Common myeloid progenitor, CD34-positive (primary cell): ENCODE results near the gene RAB11FIP4.

Source experiments
- CTCF ChIA-PET: fragments of 350-600 bp; sonication (Branson Sonifier 250); formaldehyde crosslinking; loops from one replicate; lab custom pipeline; 2021; ENCODE audit warnings: antibody characterized with exemption; lab: Charles Lee
- POLR2A ChIA-PET: fragments of 350-600 bp; sonication (Branson Sonifier 250); formaldehyde crosslinking; loops from one replicate; lab custom pipeline; 2021; ENCODE audit warnings: antibody characterized with exemption; lab: Charles Lee
- DNase-seq, 3 donors: peaks; one replicate each; pipeline versions ENCODE4 v3.0.0 to v3.0.0-alpha.2; 2013
- H3K27ac ChIP-seq, 2 experiments: 1 replicate in 1 of 2; 2 replicates in 1 of 2; pipeline ENCODE4 v1.7.0; 2013; ENCODE audit warnings: inconsistent platforms in 2 of 2, low read length in 2 of 2, mild to moderate bottlenecking in 2 of 2, low read depth in 1 of 2, moderate library complexity in 1 of 2; ENCODE audit not compliant: severe bottlenecking in 2 of 2, insufficient read depth in 1 of 2, poor library complexity in 1 of 2
- H3K27me3 ChIP-seq, 5 experiments: replicated peaks in 2 of 5; 1 replicate in 3 of 5; 2 replicates in 2 of 5; pipeline versions ENCODE4 v1.6.1 to v1.7.0; 2013; ENCODE audit warnings: low read length in 4 of 5, mild to moderate bottlenecking in 2 of 5, moderate library complexity in 2 of 5, inconsistent platforms in 1 of 5; ENCODE audit not compliant: insufficient read depth in 5 of 5, control insufficient read depth in 4 of 5
- H3K36me3 ChIP-seq, 4 experiments: 1 replicate in 2 of 4; 2 replicates in 2 of 4; pipeline versions ENCODE4 v1.6.1 to v1.7.0; 2013; ENCODE audit warnings: low read length in 3 of 4, control low read depth in 1 of 4, mild to moderate bottlenecking in 1 of 4; ENCODE audit not compliant: control insufficient read depth in 4 of 4, insufficient read depth in 4 of 4
- H3K4me1 ChIP-seq, 4 experiments: 1 replicate in 3 of 4; 2 replicates in 1 of 4; pipeline versions ENCODE4 v1.6.1 to v1.7.1; 2013; ENCODE audit warnings: low read length in 3 of 4, mild to moderate bottlenecking in 3 of 4, control low read depth in 1 of 4, inconsistent platforms in 1 of 4, moderate library complexity in 1 of 4; ENCODE audit not compliant: control insufficient read depth in 4 of 4, insufficient read depth in 4 of 4; ENCODE audit errors: control extremely low read depth in 1 of 4
- H3K4me3 ChIP-seq, 7 experiments: 1 replicate in 4 of 7; 2 replicates in 3 of 7; pipeline versions ENCODE4 v1.5.1 to v1.7.0; 2013; ENCODE audit warnings: mild to moderate bottlenecking in 7 of 7, low read length in 6 of 7, moderate library complexity in 6 of 7, inconsistent platforms in 2 of 7, low read depth in 2 of 7, control low read depth in 1 of 7; ENCODE audit not compliant: insufficient read depth in 4 of 7, control insufficient read depth in 1 of 7; ENCODE audit errors: extremely low read depth in 1 of 7
- H3K9me3 ChIP-seq, 5 experiments: 1 replicate in 4 of 5; 2 replicates in 1 of 5; pipeline versions ENCODE4 v1.6.1 to v1.7.1; 2013; ENCODE audit warnings: low read length in 4 of 5, mild to moderate bottlenecking in 2 of 5, inconsistent platforms in 1 of 5, low read depth in 1 of 5, moderate library complexity in 1 of 5; ENCODE audit not compliant: control insufficient read depth in 4 of 5, insufficient read depth in 2 of 5; ENCODE audit errors: control extremely low read depth in 1 of 5
- WGBS: methylation state at CpG from one replicate; pipeline ENCODE4 v1.1.5; 2013; ENCODE audit not compliant: insufficient coverage; 5-methylcytosine and 5-hydroxymethylcytosine counted together

The RAB11FIP4 gene

GRCh38 chr17:31386542-31387075 lies 4.9 kb upstream of the RAB11FIP4 start:
- 92% methylated on average over 3 of the region's 3 CpGs for WGBS
- no peak for DNase-seq
- Histone ChIP-seq H3K27me3 (peaks cover 0 to 21% (median 15%) of the 10 kb centered on the region in 5 experiments), H3K4me3 (no peak overlapping the region), H3K36me3 (no peaks in the 10 kb centered on the region), H3K9me3 (no peaks in the 10 kb centered on the region), H3K4me1 (peaks cover 0 to 12% (median 9%) of the 10 kb centered on the region in 4 experiments), H3K27ac (no peak overlapping the region)
- ChIA-PET CTCF (no interaction called here), POLR2A (no interaction called here)

- WGBS = 94% methylated on average over 12 of the region's 12 CpGs
- DNase-seq = no peak
- Histone ChIP-seq H3K27ac (no peak overlapping the region), H3K36me3 (no peaks in the 10 kb centered on the region), H3K9me3 (no peaks in the 10 kb centered on the region), H3K4me1 (peaks cover 0 to 15% (median 12%) of the 10 kb centered on the region in 4 experiments), H3K27me3 (peaks cover 0 to 28% (median 22%) of the 10 kb centered on the region in 5 experiments), H3K4me3 (no peak overlapping the region)
- POLR2A ChIA-PET = no interaction called here
- CTCF ChIA-PET = interaction anchor here (1.3 to 4.4 kb wide), 3 partner anchors 51 to 136 kb away, joined by 4 to 56 read pairs (median 25); no protein-coding TSS in a partner anchor
These were observed 4.0 kb upstream of the RAB11FIP4 start for GRCh38 chr17:31387438-31387837.

GRCh38 chr17:31388351-31388750 lies 3.1 kb upstream of the RAB11FIP4 start:
- H3K27ac ChIP-seq = no peak overlapping the region
- peaks cover 0 to 37% (median 32%) of the 10 kb centered on the region in 5 experiments for H3K27me3 ChIP-seq
- WGBS = 100% methylated on average over 2 of the region's 2 CpGs
- H3K9me3 ChIP-seq = no peaks in the 10 kb centered on the region
- POLR2A ChIA-PET = no interaction called here
- H3K4me3 ChIP-seq = no peak overlapping the region
- CTCF ChIA-PET = interaction anchor here (1.3 to 4.4 kb wide), 8 partner anchors 16 to 454 kb away, joined by 4 to 56 read pairs (median 6); no protein-coding TSS in a partner anchor
- no peak for DNase-seq
- no peaks in the 10 kb centered on the region for H3K36me3 ChIP-seq
- H3K4me1 ChIP-seq = peaks cover 0 to 15% (median 12%) of the 10 kb centered on the region in 4 experiments

DNA sequence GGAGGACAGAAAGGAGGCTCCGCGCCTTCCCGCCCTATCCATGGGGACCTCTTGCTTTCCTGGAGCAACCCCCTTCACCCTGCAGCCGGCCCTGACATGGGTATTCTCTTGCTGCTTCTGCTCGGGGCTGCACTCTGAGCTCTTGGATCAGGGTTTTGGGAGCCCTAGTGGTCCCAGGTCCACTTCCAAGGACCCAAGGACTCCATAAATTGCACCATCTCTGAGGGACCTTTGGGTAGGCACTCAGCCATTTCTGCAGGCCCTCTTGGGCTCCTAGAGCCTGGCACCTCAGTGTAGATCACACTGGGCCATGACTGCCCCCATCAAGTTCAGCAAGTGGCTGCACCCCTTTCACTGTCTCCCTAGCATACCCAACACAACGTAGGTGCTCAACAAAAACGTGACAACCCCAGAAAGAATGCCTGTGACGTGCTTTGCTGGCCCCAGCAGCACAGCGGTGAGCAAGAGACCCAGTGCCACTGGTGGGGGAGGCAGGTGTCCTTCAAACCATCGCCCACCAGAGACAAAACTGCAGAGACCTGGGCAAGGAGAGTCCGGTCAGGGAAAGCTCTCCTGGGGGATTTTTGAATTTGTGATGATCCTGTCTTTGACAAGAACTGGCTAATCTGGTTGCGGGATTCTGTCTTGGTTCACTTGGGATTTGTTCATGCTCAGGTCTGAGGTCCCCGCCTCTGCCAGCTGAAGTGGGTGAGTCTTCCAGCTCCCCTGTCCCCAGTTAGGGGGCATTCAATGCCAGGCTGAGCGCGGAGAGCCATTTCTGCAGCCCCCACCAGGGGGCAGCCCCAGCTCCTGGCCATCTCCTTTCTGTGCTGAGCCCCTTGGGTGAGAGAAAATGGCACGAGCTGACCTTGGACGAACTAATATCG lies 2.5 kb upstream of the RAB11FIP4 start:
- WGBS = 67% methylated on average over 18 of the region's 18 CpGs
- peak; percentile 52 to 61 (median 57) for DNase-seq
- no peak overlapping the region for H3K4me3 ChIP-seq
- H3K4me1 ChIP-seq = peaks cover 0 to 15% (median 12%) of the 10 kb centered on the region in 4 experiments
- H3K9me3 ChIP-seq = no peaks in the 10 kb centered on the region
- peaks cover 3 to 44% (median 38%) of the 10 kb centered on the region in 5 experiments for H3K27me3 ChIP-seq
- ChIA-PET CTCF (interaction anchor here (0.6 to 4.4 kb wide), 24 partner anchors 9 to 454 kb away, joined by 3 to 56 read pairs (median 5); no protein-coding TSS in a partner anchor), POLR2A (no interaction called here)
- no peak overlapping the region for H3K27ac ChIP-seq
- H3K36me3 ChIP-seq = no peaks in the 10 kb centered on the region

DNA sequence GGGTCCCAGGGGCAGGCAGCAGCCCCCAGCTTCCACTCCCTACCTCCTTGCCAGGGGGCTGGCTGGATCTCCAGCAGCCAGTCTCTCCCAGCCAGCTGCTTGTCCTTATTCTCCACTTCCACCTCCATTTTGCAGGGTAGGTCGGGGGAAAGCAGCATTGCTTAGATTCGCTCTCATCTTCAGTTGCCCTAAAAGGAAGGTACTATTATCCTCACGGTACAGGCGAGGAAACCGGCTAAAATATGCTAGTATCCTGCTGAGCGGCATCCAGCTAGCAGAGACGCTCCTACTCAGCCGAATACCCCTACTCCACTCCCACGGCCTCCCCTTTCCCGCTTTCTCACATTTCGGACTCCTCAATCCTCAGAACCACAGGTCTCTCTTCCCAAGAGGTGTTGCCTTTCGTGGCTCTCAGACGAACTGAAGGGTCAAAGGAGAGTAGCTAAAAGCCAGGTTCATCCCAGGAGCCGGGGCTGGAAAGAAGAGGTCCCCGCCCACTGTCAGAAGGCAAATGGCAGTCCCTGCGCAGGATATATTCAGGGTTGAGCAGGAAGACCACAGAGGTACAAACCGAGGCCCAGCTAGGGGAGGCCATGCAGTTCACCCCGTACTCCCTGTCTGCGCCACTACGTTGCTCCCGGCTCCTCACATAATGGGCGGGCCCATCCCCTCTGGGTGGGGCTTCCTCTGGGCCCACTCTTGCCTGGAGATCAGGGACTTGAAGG lies 1.7 kb upstream of the RAB11FIP4 start:
- H3K4me3 ChIP-seq = no peak overlapping the region
- peaks cover 0 to 15% (median 12%) of the 10 kb centered on the region in 4 experiments for H3K4me1 ChIP-seq
- no peak overlapping the region for H3K27ac ChIP-seq
- WGBS = 74% methylated on average over 18 of the region's 22 CpGs
- no peaks in the 10 kb centered on the region for H3K36me3 ChIP-seq
- H3K9me3 ChIP-seq = no peaks in the 10 kb centered on the region
- peaks cover 5 to 49% (median 43%) of the 10 kb centered on the region in 5 experiments for H3K27me3 ChIP-seq
- ChIA-PET CTCF (interaction anchor here (0.6 to 4.4 kb wide), 26 partner anchors 8 to 453 kb away, joined by 3 to 56 read pairs (median 4); no protein-coding TSS in a partner anchor), POLR2A (no interaction called here)
- no peak for DNase-seq

GRCh38 chr17:31390426-31390747 lies 1.1 kb upstream of the RAB11FIP4 start:
- Histone ChIP-seq H3K36me3 (no peaks in the 10 kb centered on the region), H3K27me3 (peaks cover 5 to 49% (median 43%) of the 10 kb centered on the region in 5 experiments), H3K27ac (no peak overlapping the region), H3K9me3 (no peaks in the 10 kb centered on the region), H3K4me3 (no peak overlapping the region), H3K4me1 (peaks cover 0 to 15% (median 12%) of the 10 kb centered on the region in 4 experiments)
- POLR2A ChIA-PET = no interaction called here
- 92% methylated on average over 8 of the region's 8 CpGs for WGBS
- no peak for DNase-seq
- CTCF ChIA-PET = interaction anchor here (0.6 to 4.4 kb wide), 14 partner anchors 8 to 241 kb away, joined by 3 to 56 read pairs (median 6); no protein-coding TSS in a partner anchor
